ENCODE results near the gene PLAAT5. TPM values are rescaled to one million over a fixed set of nuclear protein-coding genes. Genes with fewer than 3 reads are reported as not detected.

Gene PLAAT5
- total RNA-seq, 1 experiment from 2014 or later = not detected

- no peak overlapping the region for H3K4me2 ChIP-seq (ENCODE audit: low read length)
- H2AFZ ChIP-seq (ENCODE audit: low read depth, low read length, poor library complexity, severe bottlenecking) = no peak overlapping the region
- no peaks in the 10 kb centered on the region for H3K9me3 ChIP-seq (ENCODE audit: control insufficient read depth in 1 of 2, insufficient read depth in 1 of 2, low read depth in 1 of 2, low read length in 2 of 2)
- ChIA-PET POLR2A (no interaction called here), CTCF (no interaction called here), RAD21 (ENCODE audit: low non-redundant PET in 1 of 2, low total read pairs in 2 of 2, uncharacterized antibody in 2 of 2, unreplicated experiment in 2 of 2) (no interaction called here)
- no peaks in the 10 kb centered on the region for H3K79me2 ChIP-seq (ENCODE audit: insufficient read depth, low read length)
- H3K27me3 ChIP-seq (ENCODE audit: insufficient read depth, low read length) = no peaks in the 10 kb centered on the region
- H4K20me1 ChIP-seq (ENCODE audit: insufficient read depth) = no peaks in the 10 kb centered on the region
- no peak for TF ChIP-seq RAD21 (IDR thresholded peaks at IDR 0.05; ENCODE audit: low read depth)
- TF ChIP-seq POLR2AphosphoS5 (IDR thresholded peaks at IDR 0.05; ENCODE audit: low read depth, low read length) = no peak
- no peak for TF ChIP-seq CTCF (IDR thresholded peaks at IDR 0.05 in 2 of 3, conservative IDR thresholded peaks at IDR 0.05 in 1 of 3; ENCODE audit: borderline replicate concordance in 1 of 3, insufficient read depth in 1 of 3, low read depth in 2 of 3, low read length in 2 of 3)
- no peak for TF ChIP-seq SRF (IDR thresholded peaks at IDR 0.05; ENCODE audit: low read depth)
- TF ChIP-seq TCF7L2 (IDR thresholded peaks at IDR 0.05; ENCODE audit: borderline replicate concordance, extremely low read depth, insufficient read depth, insufficient read length) = no peak
- no peak for TF ChIP-seq YY1 (IDR thresholded peaks at IDR 0.05; ENCODE audit: extremely low read depth, insufficient replicate concordance, low read depth, low read length)
- TF ChIP-seq SIN3A (IDR thresholded peaks at IDR 0.05; ENCODE audit: low read depth) = no peak
- TF ChIP-seq EGR1 (IDR thresholded peaks at IDR 0.05; ENCODE audit: low read depth) = no peak
- TF ChIP-seq FOSL1 (IDR thresholded peaks at IDR 0.05; ENCODE audit: low read depth) = no peak
- TF ChIP-seq POLR2A (IDR thresholded peaks at IDR 0.05; ENCODE audit: borderline replicate concordance, extremely low read depth, insufficient read depth, insufficient read length) = no peak
- TF ChIP-seq EZH2 (IDR thresholded peaks at IDR 0.05) = no peak
- TF ChIP-seq JUND (IDR thresholded peaks at IDR 0.05) = no peak
- no peak for TF ChIP-seq MAX (IDR thresholded peaks at IDR 0.05)
- no peaks in the 10 kb centered on the region for H3K4me1 ChIP-seq (ENCODE audit: control insufficient read depth in 1 of 2, insufficient read depth in 2 of 2, low read length in 2 of 2)
- H3K27ac ChIP-seq (ENCODE audit: low read depth, low read length) = no peak overlapping the region
- DNase-seq (ENCODE audit: low read depth, low spot score) (no peak), ATAC-seq (no peak)
- H3K9ac ChIP-seq (ENCODE audit: low read length) = no peak overlapping the region
- no TSS peak for BruUV-seq (replicated peaks)
- intact Hi-C loops (cut with micrococcal nuclease) = no loop called here
- no peaks in the 10 kb centered on the region for H3K36me3 ChIP-seq (ENCODE audit: control insufficient read depth in 1 of 2, insufficient read depth in 2 of 2, low read length in 2 of 2)
- H3K4me3 ChIP-seq (replicated peaks in 1 of 2; ENCODE audit: low read depth in 1 of 2, low read length in 2 of 2) = no peak overlapping the region
- no peaks in the 10 kb centered on the region for H3K9me2 ChIP-seq (ENCODE audit: insufficient read depth)
Measured at GRCh38 chr11:63492441-63492840, 1.5 kb upstream of the PLAAT5 start.

All from HCT116 (cell line).